RCC 7860 (cell line): ENCODE measurements around the gene TAP2.
A peak's percentile ranks its signal among the peaks of the same experiment; 100 is the strongest.
"Not testable (repeated sequence)": the region's sequence is repeated elsewhere in the genome, so short reads cannot be mapped to it uniquely, and the experiment has no call there.

Source experiments
- DNase-seq: peaks from one replicate; pipeline ENCODE4 v3.0.0-alpha.2; 2015; ENCODE audit warnings: low spot score
- FAIRE-seq: peaks from 2 replicates; lab custom pipeline; 2012; peaks lifted over from hg19 to GRCh38; lab: Jason Lieb, UNC

Gene TAP2

DNA sequence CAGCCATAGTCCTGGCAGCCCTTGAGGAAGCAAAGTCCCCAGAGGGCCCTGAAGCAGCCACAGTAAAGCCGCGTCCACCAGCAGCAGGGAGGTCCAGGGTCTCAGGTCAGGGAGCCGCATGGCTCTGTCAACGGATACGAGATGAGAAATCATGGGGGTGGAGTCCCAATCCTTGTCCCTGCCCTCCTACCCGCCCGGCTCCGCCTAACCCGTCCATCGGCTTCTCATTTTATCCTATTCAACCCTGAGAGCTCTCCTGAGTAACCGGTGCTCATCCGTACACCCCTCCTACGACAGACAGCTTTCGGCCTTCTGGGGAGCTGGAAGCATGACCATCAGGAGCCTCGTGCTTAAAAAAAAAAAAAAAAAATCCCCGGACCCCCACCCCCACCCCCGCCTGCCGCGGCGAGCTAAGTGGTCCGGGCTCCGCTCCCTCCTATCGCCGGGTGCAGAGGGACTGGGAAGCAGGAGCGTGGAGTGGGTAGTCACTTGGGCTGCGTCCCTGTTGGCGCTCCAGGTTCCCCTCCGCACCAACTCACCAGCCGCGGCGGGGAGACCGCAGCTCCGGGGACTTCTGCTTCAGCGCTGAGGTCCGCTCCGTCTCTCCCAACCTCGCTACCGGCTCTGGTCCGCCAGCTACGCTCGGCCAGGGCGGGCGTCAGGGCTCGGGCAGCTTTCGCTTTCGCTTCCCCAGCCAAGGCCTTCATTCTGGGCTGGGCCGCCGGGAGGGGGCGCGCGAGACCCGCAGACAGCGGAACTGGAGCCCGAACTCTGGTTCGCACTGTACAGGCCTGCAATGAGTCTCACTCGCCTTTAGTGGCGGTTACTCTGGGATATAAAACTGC, at the start of gene TAP2:
TSS of gene TAP2 (minus strand) at position 626 of the 845 bp plus-strand sequence. CDS start at position 120, 506 bp downstream.
- peak; percentile 23 for FAIRE-seq
- peak; percentile 76 for DNase-seq

DNA sequence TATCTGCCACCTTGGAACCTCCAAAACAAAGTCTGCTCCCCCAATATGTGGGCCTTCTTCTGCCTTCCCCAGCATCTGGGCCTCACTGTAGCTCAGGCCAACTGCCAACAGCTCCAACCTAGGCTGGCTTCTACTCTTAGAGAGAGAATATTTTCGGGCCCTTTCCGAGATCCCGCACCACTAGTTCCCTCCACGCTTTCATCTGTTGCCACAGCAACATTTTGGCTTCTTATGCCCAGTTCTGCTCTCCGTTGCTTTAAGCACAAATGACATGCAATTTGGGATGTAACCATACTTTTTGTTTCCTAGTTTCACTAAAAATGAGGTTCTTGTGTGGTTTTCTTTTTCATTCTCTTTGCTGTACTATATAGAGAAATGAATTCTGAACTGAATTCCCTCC, 49.1 kb upstream of the TAP2 start:
- FAIRE-seq = no peak

DNA sequence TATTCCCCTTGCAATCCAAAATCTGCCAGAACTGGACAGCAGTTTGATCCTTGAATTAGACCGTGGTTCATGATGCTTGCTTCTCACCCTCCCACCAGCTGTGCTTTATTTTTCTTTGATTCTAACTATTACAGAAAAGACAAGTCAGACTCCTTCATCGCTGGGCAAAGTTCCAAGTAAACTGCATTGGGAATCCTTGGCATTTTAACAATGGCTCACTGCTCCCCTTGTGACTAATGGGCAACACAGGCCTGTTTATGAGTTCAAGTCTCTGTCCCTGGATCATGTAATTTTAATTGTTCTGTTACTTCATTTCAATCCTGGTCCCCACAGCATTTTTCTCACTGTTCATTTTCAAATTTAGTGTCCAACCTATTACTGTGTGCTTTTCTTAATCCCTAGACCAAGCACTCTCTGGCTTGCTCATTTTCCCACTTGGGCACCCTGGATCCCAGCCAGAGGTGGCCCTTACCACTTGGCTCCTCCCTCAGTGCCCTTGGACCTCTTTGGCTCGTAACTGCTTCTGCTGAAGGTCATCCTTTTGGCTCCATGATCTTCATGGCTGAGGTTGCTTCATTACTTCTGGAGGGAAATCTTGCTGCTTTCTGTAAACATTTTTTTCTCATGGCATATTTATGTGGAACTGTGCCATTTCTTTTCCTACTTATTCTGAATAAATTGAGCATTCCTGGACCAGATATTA, 48.3 kb upstream of the TAP2 start:
- peak; percentile 43 for DNase-seq
- FAIRE-seq = no peak

More for the DNA sequence above, 49.1 kb upstream of the TAP2 start:
- DNase-seq = no peak

- DNase-seq (peak; percentile 32), FAIRE-seq (peak; percentile 78)
These were observed 47.3 kb upstream of the TAP2 start for GRCh38 chr6:32885698-32886286.

DNA sequence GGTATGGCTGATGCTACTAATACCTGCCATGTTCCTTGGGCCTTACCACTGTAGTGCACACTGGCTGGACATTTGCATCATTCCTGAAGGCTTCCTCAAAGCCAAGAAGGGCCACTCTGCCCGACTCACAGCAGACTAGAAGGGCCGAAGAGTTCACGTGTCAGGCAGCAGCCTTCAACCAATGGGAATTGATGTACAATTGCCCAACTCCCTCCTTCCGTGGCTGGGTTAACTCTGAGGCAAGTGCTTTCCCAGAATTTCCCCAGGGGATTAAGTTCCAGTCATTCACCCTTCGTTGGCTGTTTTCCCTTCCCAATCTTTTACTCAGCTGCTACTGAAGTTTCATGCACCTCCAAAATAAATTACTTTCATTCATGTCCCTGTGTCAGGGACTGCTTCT, 45.2 kb upstream of the TAP2 start:
- FAIRE-seq (no peak), DNase-seq (no peak)

GRCh38 chr6:32882879-32883250, 44.3 kb upstream of the TAP2 start:
- peak; percentile 60 for DNase-seq
- peak; percentile 63 for FAIRE-seq

GRCh38 chr6:32880962-32881361, 42.4 kb upstream of the TAP2 start:
- FAIRE-seq, DNase-seq: not testable (repeated sequence)

DNA sequence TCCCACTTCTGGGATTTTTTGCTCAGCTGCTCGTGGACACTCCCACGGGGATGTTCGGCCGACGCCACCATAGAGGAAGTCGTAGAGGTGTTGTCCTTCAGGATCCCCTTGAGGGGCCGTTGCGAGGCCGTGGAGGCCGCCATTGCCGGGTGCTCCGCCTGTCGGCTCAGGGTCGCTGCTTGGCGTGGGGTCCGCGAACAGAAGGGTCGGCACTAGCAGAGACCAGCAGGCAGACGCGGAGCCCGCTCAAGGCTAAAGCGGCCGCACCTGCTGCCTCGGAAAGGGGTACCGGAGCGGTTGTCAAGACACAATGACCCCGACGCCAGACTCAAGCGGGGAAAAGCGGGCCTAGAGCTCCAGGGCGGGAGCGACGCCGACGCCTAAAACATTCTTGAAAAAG, 41.2 kb upstream of the TAP2 start:
- FAIRE-seq = no peak

DNA sequence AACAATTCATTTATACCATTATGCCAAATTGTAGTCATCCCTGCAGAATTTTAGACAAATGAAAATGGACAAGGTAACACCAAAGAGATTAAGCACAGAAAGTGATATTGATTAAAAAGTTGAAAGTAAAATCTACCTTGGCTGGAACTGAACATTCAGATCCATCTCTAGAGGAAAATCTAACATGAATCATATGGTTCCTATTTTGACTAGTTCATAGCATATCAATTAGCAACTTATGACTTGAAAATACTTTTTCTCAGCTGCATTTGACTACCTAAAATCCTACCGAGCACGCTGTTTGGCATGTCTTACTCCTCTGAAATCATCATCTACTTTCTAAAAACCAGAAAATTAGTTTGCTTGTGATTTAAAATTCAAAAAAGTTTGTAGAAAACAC, 38.1 kb upstream of the TAP2 start:
- DNase-seq = no peak
- no peak for FAIRE-seq

More for the DNA sequence above, 41.2 kb upstream of the TAP2 start:
- no peak for DNase-seq

- DNase-seq, FAIRE-seq: not testable (repeated sequence)
These were observed 35.4 kb upstream of the TAP2 start for GRCh38 chr6:32873947-32874346.

DNA sequence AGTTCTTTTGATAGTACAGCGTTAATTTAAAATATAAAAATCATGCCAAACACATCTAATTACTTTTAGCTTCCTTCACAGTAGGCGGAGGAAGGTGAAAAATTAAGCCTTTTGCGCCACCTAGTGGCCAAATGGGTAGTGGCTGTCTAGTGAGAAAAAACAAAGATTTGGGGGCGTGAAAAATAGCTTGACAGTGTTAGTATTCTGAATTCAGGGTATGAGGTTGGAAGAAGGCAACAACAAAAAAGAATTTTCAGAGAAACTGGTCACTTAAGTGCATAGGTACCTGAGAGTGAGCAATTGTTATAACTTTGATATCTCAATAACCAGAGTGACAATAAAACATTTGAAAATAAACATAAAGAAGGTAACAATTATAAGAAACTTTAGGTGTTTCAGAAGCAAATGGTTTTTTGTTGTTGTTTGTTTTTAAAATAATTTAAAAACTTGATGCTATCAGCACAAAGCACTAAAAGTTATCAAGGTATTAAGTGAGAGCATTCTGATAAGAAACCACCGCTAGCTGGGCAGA, 29.8 kb upstream of the TAP2 start:
- peak; percentile 38 for DNase-seq
- peak; percentile 84 for FAIRE-seq

DNA sequence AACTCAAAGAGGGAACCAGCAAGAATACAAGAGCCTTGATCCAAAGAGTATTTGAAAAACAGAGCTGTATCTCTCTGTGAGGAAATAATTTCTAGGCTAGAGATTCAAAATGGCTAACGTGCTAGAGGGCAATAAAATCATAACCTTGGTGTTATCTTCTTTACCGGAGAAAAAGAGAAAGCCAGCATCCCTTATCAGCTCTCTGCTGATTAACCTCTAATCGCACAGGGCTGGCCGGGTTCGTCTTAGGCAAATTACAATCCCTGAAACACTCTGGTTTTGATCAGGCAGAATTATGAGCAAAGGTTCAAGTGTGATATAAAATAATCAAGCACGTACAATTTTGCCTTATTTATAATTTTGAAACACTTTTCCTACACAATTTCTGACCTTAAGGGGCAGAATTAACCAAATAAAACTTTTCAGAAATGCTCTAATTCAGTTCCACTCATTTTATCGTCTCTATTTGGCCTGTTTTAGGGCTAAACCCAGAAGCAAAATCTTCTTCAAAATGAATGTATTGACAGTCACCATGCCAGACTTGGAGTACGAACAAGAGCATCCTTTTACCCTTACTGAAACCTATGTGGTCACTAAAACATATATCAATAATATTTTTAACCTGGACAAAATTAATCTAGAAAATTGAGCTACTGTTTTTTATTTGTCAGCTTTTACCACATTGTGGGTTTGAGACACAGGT, 29.2 kb upstream of the TAP2 start:
- FAIRE-seq = no peak
- DNase-seq = no peak

- DNase-seq = no peak
- no peak for FAIRE-seq
These were observed 28.5 kb upstream of the TAP2 start for GRCh38 chr6:32867022-32867477.

DNA sequence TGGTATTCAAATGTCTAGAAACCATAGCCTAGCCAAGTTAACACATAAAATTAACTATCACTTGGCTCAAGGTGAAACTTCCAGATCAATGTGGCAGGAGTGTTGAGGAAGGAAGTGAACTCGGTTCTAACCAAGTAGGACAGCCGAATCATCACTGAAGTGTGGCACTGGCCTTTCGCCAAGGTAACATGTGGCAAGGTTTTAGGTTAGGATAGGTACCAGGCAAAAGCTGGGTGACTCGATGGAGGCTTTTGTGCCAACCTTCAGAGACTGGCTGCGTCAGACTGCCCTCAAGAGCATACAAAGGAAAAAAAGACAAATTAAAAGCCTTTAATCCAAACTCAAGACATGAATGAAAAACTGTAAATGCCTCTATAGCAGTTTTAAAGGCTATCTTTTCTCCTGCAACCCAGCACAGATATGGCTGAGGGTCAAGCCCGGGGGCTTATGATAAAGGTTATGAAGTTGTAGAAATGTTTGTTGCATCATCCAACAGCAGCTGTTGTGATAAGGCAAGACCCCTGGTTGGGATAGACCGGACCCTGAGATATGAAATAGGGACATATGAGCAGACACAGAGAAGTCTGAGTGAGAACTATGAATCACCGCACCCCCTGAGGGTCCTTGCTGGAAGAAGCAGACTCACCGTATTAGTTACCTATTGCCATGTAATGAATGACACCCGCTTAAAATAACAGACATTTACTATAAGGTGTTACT, 27.3 kb upstream of the TAP2 start:
- no peak for DNase-seq
- no peak for FAIRE-seq

DNA sequence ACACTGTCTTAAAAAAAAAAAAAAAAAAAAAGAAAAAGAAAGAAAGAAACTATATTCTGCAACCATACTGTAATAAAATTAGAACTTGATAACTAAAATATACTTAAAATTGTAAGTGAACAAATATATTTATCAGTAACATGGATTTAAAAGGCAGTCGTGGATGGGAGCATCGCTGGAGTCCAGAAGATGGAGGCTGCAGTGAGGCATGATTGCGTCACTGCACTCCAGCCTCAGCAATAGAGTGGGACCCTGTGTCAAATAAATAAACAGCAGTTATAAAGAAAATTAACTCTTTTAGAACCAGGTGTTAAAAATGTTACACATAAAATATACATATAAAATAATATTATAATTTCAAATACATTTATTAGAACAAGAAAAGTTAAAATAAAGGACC, 24.2 kb upstream of the TAP2 start:
- no peak for DNase-seq
- FAIRE-seq = no peak

- DNase-seq (no peak), FAIRE-seq (no peak)
These were observed 22.1 kb upstream of the TAP2 start for GRCh38 chr6:32860674-32861073.

- DNase-seq = no peak
- no peak for FAIRE-seq
These were observed 19.7 kb upstream of the TAP2 start for GRCh38 chr6:32858194-32858593.

DNA sequence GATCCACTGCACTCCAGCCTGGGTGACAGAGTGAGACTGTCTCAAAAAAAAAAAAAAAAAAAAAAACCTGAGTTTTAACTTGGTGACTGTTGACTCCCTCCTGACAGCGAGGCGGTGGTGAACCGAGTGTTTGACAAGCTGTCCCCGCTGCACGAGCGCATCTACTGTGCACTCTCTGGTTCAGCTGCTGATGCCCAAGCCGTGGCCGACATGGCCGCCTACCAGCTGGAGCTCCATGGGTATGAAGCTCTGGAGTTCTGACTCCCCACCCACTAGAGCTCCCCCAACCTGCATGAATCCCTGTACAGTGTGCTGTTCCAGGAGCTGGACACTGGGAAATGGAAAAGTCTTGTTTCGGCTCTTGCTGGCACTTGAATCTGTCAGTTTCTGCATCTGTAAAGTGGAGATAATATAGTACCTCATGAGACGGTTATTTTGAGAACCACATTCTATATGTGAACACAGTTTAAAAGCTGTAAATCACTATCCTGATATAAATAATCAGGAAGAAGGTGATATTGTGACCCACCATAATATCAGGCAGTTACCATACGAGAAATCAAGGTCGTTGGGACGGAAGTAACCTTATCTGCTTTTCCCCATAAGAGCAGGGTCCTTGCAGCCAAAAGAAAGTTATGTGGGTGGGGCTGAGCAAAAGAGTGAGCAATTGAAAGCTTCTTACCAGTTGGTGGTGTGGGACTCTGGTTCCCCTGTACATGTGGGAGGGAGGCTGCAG, 18.8 kb upstream of the TAP2 start:
- FAIRE-seq (no peak), DNase-seq (no peak)

DNA sequence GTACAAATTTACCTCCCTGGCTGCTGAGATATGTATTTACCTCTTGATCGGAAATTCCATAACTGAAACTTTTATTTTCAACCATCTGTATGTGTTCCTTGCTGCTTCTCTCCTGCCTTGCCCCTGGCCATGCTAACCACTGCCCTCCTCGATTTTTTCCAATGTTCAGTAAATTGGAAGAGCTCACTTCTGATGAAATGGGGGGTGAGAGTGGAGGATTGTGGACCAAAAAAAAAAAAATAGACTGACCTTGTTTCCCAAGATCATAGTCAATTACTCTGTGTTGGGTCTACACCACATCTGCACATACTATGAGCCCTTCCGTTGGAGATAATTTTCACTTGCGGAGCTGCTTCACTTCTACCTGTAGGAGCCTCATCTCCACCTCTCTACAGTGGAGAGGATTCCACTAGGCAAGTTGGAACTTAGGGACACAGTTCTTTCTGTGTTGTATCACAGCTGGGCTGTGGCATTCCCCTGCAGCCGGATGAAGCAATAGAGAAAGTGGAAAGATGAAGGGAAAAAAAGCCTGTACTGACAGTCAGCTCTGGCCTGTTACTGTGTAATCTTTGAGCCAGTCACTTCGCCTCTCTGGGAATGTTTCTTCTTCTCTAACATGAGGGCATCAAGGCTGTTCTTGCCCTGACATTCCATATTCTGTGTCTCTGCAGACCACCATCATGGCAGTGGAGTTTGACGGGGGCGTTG, 17.1 kb upstream of the TAP2 start:
- no peak for FAIRE-seq
- DNase-seq = no peak
